GM19025 (cell line): ENCODE results near the gene ECM2.

Experiments used
- ATAC-seq: cut with Tn5 transposase; IDR thresholded peaks from one replicate; pipeline ENCODE4 v1.9.1; 2021; ENCODE audit warnings: mild to moderate bottlenecking, low read depth, moderate library complexity; ENCODE audit not compliant: unreplicated experiment

The ECM2 gene

DNA sequence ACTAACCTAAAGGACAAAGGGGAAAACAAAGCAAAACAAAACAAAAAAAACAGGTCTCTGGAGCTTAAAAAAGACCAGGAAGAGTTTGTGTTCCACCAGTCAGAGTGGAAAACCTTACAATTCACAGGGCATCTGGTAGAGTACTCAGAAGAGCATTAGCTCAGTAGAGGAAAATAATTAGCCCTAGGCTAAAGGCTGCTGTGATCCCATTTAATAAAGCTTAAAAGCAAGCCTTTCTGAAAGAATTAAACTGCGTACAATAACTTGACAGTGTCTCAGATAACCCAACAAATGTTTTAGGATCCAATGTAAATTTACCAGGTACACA lies 7.3 kb downstream of the ECM2 start:
- ATAC-seq = no peak

DNA sequence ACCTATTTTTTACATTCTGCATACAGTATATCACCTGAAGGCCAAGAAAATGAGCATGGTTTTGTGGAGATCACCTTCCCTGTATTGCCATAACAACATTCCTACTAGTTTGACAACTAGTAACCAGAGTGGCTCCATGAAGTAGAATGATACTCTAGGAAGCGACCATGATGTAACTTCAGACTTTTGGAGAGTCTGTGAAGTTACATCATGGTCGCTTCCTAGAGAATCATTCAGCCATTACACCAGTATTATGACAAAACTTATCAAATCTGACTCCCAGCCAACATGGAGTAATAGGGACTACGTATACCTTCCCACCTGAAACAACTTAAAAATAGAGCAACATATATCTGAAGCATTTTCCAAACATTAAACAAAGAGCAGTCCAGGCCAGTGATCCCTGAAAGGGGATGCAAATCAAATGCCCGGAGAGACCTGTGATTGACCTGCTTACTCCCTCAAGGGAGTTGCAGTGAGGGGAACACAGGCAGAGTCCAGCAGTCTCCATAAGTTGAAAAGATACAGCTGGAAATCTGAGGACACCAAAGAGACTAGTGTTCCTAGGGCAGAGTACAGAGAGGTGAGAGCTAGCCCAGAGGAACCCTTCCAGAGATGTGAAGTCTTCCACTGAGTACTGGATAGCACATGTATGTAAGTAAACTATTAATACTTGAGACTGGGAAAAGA lies 7.8 kb downstream of the ECM2 start:
- ATAC-seq = no peak

DNA sequence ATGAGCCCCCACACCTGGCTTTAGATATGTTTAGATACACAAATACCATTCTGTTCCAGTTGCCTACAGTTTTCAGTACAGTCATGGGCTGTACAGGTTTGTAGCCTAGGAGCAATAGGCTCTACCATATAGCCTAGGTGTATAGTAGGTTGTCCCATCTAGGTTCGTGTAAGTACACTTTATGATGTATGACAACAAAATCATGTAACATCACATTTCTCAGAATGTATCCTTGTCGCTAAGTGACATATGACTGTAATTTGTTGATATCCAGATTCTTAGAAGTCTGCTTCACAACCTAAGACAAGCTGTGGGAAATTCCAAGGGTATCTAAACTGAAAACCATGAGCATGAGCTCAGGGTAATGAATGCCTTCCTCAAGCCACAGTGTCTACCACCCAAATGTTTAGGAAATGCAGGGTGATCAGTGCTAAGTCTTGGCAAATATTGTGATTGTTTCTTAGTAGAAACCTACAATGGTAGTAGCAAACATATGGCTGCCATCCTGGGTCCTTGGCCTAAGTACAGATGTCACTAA lies 8.4 kb downstream of the ECM2 start:
- no peak for ATAC-seq

DNA sequence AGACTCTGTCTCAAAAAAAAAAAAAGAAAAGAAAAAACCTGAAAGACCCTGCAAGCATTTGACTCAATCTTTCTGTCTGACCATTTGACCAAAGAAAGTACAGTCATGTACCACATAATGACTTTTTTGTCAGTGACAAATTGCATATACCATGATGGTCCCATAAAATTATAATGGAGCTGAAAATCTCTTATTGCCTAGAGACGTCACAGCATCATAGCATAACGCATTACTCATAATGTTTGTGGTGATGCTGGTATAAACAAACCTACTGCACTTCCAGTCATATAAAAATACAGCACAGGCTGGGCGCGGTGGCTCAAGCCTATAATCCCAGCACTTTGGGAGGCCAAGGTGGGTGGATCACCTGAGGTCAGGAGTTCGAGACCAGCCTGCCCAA lies 10.5 kb downstream of the ECM2 start:
- ATAC-seq = no peak

DNA sequence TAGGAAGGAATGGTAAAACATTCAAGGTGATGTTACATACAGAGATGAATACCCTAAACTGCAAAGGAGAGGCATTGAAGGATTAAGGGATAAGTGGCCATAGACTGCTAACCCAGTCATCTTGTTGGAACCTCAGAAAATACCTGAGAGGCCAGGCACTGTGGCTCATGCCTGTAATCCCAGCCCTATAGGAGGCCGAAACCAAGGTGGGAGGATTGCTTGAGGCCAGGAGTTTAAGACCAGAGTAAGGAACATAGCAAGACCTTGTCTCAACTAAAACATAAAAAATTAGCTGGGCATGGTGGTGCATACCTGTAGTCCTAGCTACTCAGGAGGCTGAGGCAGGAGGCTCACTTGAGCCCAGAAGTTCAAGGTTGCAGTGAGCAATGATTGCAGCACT lies 10.9 kb downstream of the ECM2 start:
- no peak for ATAC-seq

DNA sequence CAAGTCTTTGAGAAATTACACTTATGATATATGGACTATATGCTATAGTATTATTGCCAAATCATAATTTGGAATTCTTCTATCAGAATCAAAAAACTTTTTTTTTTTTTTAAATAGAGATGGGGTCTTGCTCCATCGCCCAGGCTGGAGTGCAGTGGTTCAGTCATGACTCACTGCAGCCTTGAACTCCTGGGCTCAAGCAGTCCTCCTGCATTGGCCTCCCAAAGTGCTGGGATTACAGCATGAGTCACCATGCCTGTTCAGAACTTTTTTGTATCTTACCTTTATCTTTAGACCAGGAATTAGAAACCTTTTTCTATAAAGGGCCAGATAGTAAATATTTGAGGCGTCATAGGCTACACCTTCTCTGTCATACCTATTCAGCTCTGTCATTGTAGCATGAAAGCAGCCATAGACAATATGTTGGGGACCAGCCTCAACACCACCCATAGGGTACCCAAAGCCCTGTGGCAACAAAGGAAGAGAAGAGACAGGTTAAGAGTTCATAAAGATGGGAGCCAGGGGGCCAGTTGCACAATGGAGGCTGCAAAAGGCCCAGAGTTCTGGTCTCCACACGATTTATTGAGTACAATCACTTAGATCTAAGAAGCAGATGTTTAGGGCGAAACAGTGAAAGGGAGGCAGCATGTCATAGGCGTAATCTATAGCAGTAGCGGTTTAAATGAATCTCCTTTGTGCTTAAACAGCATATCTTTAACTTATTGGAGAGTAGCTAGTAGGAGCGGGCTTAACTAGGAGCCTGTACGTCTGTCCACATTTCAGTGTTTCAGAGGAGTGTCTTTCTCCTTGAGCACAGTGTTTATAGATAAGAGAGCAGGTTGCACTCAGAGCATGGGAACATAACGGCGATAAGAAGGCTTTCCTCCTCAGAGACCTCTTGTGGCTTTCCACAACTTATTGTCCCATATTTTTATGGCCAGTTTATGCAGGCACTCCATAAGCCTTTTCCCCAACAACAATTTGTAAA lies 12.5 kb downstream of the ECM2 start:
- ATAC-seq = no peak

DNA sequence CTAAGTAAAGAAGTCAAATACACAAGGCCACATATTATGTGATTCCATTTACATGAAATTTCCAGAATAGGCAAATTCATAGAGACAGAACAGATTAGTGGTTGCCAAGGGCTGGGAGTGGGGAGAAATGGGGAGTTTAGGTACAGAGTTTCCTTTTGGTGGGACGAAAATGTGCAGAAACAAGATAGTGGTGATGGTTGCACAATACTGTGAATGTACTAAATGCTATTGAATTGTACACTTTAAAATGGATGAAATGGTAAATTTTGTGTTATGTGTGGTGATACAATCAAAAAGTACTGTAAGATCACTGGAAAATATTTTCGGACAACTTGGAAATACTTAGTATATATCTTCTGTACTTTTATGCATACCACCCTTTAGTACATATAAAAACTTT lies 15.0 kb downstream of the ECM2 start:
- no peak for ATAC-seq

DNA sequence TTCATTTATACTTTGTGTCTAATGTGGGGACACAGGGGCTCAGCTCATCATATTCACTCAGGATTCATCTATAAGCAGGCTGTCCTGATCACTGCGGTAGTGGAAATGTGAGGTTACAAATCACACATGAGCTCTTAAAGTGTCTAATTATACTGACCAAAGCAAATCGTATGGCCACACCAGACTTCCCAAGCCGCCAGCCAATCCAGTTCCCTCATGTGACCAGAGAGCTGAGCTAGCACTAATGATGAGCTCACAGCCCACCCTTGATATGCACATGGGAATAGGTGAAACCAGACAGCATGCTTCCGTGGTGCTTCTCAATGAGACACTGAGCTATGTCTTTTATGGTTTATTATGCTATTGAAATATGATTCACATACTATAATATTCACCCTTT lies 17.6 kb downstream of the ECM2 start:
- no peak for ATAC-seq

DNA sequence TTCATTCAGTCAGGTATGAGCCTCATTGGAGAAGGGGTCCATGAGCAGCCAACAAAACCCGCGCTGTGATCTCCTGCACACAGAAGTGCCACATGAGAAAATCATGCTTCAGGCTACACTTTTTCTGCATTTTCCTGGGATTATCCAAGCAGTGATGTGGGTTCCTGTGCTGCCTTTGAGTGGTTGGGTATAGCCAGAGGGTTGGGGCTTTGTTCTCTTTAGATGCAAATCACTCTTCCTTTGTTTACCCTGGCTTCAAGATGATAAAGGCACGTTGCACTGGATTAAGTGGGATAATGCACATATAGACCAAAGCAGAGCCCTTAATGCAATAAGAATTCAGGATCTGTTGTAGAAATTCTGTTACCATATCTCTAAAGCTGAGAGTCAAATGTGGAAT lies 18.7 kb downstream of the ECM2 start:
- no peak for ATAC-seq

DNA sequence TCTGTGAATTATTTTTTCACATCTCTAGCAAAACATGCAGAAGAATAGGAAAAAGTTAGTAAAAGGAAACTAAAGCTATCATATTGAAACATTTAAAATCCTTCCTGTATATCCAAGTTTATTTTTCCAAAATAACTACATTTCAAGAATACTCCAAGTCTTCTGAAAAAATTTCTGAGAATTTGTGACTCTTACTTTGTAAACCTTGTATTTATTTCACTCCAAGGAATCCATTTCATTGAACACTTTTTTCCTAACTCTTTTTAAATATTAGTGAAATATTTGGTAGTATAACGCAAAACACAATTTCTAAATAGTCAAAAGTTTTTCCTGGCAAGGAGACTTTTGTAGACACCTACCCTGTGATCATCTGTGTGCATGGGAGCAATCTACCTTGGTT lies 19.3 kb downstream of the ECM2 start:
- ATAC-seq = no peak

DNA sequence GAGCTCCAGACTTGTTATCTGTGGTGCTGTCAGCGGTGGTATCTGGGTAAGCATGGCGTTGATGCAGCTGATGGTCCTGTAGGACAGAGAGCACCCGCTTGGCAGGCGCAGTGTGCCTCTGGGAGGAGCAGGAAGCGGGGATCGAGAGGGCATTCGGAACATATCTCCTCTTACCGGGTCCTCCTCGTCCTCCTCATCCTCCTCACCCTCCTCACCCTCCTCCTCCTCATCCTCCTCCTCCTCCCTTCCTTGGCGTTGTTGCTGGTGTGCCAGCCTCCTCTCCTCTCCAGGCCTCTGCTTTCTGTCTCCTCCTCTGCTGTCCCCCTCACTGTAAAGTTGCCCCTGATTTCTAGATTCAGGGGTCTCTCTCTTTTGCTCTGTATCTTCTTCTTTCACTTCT lies 21.2 kb downstream of the ECM2 start:
- ATAC-seq = no peak

DNA sequence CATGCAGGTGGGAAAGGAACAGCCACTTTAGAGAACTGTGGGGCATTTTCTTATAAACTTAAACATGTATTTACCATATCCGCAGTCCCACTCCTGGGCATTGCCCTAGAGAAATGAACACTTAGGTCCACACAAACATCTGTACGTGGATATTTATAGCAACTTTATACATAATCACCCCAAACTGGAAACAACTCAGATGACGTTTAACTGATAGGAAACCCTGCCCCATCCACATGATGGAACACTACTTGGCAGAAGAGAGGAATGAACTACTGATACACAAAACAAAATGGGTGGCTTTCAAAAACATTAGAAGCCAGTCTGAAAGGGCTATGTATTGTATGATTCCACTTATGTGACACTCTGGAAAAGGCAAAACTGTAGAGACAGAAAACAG lies 22.4 kb downstream of the ECM2 start:
- ATAC-seq = no peak

DNA sequence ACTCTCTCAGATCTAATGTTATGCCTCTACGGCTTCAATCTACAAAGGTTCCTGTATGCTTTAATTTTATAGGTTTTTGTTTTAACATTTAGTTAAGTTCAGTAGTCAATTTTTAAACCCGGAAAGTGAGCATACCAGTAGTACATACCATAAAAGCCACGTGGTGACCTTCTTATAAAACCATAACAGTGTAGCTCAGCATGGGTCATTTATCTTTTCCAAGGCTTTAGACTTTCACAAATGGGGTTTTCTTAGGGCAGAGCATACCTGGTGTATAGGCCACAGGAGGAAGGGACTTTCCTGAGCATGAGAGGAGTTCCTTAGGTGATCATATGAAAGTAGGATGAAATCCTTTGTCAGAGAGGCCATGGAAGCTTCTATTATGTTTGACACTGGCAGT lies 23.2 kb downstream of the ECM2 start:
- ATAC-seq = no peak

DNA sequence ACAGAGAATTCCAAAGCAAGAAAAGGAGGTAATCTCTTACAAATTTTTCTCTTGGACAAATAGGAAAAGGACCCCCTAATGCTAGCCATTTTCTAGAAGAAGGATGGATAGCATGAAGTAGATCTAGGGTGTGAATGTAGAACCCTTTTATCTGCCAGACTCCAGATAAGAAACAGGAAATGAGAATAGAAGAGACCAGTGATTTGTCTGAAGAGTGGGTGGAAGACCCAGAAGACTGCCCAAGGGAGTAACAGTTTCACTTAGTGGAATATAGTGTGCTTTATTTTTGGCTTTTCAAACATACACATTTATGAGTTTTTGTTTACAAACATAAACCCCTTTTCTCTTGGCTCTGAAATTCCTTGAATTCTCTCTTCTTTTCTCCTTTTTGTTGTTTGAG lies 25.0 kb downstream of the ECM2 start:
- ATAC-seq = no peak

DNA sequence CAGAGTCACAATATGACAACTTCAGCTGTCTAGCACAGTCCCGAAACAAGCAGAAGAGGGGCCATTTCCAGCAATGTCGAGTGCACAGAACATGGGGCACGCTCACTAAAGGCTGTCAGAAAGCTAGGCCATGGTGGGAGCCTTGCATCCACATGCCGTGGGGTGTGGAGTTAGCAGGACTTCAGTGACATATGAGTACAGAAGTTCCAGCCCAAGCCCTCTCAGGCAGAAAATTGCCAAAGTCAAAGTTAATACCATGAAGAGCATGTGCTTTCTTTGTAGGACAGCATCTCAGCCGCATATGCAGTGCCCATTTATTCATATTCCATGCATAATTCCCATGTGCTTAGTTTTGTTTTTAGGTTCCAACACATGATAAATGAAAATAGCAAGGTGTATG lies 26.7 kb downstream of the ECM2 start:
- ATAC-seq = no peak

DNA sequence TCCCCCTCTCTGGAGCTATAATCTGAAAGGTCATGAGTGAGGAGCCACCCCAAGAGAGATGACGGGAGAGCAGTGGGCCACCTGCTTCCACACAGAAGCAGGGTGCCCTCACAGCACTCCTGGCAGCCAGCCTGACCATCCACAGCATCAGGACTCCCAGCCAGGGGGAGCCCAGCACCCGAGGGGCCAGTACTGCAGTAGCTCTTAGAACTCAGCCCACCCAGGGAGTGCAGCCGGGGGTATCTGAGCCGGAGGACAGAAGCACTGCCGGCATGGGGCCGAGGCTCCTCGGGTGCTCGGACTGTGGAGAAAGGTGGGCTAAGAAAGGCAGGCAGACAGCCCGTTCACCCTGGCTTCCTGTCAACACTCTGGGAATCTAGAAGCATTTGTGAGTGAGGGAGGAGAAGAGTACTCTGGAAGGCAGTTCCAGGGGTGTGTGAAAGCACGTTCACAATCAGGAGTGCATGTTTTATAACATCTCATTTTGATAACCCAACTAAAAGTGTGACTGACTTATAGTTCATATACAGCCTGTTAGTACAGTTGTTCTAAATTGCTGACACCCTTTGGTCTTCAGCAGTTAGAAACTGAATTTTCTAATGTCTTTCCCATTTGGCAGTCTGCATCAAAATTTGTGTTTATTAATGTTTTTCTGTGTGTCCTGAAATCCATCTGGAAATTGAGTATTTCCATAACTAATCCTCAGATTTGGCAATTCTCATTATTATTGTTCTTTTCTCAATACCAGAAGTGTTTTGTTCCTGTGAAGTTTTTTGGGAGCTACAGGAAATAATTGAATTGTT lies 27.6 kb downstream of the ECM2 start:
- no peak for ATAC-seq

DNA sequence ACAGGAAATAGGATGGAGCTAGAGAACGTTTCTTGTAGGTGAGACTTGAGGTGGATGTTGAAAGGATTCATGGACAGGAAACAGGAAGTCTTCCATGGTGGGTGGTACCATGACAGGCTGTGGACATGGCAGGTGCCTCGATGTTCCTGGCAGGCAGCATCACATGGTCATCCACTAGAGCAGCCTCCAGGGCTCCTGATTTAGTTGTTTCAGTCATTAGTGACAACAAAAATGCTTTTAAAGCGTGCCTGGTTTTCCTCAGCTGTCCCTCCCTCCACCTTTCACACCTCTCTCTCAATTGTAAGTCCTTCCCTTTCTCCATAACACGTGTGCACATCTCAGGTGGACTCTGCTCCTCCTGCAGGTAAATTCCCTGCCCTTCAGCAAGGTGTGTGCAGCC lies 28.3 kb downstream of the ECM2 start:
- no peak for ATAC-seq

DNA sequence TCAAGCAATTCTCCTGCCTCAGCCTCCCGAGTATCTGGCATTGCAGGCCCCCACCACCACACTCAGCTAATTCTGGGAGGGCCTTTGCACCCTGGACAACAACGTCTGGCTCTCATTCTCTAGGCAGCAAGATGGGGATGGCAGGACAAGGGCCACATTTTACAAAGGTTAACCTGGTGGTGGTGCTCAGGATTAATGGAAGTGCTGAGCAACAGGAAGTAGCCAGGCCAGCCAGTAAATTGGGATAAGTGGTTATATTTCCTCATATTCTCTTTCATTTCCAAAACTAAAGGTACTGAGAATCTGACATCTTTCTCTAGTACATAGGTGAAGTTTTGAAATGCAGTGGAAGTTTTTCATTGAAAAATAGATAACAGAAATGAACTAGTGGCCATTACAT lies 28.8 kb downstream of the ECM2 start:
- ATAC-seq = no peak

DNA sequence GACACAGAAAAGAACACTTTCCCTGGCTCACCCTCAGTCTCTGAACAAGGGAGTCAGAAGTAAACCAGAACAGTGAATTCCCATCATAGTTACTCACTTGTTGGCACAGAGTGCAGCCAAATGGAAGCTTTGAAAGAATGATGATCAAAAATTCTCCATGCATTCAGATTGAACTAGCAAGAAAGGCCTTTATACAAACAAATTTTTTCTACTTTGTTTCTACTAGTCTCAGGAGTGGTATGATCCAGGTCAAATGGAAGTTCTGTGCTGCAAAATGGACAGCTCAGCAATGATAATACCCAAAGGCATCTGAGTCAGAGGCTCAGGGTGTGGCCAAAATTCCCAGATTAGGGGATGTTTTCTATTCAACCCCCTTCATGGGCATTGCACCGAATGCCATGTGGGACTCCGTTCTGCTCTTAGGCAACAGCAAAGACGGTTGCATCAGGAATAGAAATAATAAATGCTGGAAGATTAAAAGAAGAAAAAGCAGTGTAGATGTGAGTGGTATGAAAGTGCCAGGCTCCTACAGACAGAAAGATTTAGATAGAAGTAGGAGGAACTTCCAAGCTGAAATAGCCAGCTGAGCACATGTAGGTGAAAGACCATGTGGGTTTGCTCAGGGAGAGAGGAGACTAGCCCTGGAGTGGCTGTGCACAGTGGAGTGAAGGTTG lies 29.5 kb downstream of the ECM2 start:
- ATAC-seq = no peak

DNA sequence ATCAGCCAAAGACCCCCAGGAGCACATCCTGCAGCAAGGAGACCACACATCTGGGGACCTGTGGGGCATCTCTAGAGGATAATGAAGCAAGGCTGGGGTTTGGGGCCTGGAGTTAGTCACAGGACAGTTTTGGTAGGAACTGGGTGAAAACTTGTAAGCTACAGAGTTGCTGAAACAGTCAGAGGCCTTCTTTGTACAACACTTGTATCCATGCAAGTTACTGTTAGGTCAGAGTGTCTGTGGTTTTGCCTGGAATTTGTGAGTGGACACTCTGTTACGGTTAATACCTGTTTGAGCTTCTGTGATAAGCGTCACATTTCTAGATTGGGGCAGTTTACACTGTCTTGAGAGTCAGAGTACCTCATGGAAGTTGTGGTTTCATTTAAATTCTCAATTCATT lies 30.9 kb downstream of the ECM2 start:
- no peak for ATAC-seq
